ENCODE measurements around the gene MGAT4B. TPM values are rescaled to one million over a fixed set of nuclear protein-coding genes. Genes with fewer than 3 reads are reported as not detected.

Gene MGAT4B
- 119 TPM for total RNA-seq

DNA sequence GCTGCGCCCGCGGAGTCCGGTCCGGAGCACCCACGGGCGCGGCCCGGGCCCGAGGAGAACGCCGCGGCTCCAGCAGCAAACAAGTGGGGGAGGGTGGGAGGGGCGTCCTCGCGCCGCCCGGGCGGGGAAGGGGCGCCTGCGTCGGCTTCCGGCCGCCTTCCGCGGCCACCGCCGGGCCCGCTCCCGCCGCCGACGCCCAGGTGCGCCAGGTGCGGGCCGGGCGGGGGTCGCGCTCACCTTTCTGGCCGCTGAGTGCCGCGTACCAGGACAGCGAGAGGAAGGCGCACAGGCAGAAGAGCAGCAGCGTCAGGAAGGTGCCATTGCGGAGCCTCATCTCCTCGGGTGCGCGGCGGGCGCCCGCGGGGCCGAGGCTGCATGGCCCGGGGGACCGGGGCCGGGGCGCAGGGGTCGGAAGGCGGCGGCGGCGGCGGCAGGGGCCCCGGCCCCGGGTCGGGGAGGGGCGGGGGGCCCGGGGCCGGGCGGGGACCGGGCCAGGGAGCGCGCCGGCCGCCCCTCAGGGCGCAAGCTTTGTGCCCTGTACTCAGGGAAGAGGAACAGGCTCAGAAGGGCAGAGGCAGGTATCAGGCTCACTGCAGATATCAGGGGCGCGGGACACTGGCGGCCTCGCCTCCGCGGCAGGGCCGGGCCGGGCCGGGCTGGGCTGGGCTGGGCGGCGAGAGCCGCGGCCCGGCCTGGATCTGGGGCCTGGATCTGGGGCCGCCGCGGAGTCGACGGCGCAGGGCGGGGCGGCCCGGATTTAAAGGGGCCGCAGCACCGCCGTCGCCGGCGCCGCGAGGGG lies at the start of gene MGAT4B:
MGAT4B (minus strand) TSS at position 617 of the 799 bp plus-strand sequence; CDS start at position 334, 283 bp downstream.

DNA sequence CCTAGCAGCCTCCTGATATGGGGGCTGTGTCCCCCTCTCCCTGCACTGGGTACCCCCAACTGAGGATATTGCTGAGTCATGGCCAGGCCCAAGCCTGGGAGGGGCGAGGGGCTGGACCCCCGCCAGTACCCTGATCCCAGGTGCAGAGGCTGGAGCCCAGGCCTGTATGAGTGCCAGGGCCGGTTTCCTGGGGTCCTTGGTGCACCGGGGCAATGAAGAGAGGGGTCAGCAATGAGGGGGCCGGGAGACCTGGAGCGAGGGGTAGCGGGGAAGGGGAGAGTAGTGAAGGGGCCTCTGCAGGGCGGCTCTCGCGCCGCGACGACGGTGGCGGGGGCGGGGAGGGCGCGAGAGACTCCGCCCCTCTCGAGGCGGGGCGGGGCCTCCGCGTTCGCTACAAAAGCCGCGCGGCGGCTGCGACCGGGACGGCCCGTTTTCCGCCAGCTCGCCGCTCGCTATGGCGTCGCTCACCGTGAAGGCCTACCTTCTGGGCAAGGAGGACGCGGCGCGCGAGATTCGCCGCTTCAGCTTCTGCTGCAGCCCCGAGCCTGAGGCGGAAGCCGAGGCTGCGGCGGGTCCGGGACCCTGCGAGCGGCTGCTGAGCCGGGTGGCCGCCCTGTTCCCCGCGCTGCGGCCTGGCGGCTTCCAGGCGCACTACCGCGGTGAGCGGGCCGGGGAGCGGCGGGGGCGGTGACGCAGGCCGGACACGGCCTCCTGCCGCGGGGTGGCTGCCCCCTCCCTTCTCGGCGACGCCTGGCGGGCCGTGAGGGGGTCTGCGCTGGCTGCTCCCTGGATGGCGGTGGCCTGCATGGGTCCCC lies 14.0 kb upstream of the MGAT4B start, which contains the start of gene SQSTM1:
SQSTM1 (plus strand) TSS at position 423 of the 815 bp plus-strand sequence; CDS start at position 455, 32 bp downstream.

DNA sequence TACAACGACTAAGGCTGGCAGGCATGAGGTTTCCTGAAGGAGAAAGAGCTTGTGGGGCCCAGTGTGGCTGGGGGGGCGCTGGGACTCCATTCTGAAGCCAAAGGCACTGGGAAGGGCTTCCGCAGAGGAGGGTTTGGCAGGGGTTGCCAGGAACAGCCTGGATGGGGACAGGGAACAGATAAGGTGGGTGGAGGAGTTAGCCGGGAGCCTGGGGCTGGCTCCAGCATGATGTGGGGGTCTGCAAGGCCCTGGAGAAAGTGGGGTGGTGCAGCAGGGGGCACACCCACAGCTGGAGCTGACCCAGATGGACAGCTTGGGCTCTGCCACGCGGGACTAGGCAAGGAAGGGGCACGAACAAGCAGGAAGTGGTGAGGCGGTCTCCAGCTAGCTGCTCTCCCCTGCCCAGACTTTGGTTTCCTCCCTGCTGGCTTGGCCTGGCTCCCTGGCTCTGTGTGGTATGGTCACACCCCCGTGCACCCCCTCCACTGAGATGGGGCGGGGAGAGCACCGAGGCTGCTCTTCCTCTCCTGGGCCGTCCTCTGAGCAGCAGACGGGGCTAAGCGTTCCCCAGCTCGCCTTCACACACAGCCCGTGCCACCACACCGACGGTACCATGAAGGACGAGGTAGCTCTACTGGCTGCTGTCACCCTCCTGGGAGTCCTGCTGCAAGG lies 13.1 kb downstream of the MGAT4B start, which contains the start of gene LTC4S:
LTC4S (plus strand) TSS at position 519 of the 672 bp plus-strand sequence; CDS start at position 614, 95 bp downstream.

Small RNA genes within 50 kb of the gene (small RNA-seq; reads per million reads assigned to genes)
- gene MIR1229 (ENCODE audit: low replicate concordance) (not detected), gene RF00019 (ENCODE audit: low replicate concordance) (not detected)

Other genes with a start within 250 kb of the MGAT4B start
- 1,422 TPM for gene HNRNPH1, start 183.2 kb downstream of the MGAT4B start, total RNA-seq
- gene CBY3, start 125.8 kb downstream of the MGAT4B start, total RNA-seq: 0.58 TPM
- gene CANX, start 107.9 kb downstream of the MGAT4B start, total RNA-seq: 650 TPM
- gene MAML1, start 74.0 kb downstream of the MGAT4B start, total RNA-seq: 30.2 TPM
- gene LTC4S, start 12.9 kb downstream of the MGAT4B start, total RNA-seq: 1.5 TPM
- gene SQSTM1, start 14.0 kb upstream of the MGAT4B start, total RNA-seq: 645 TPM
- gene MRNIP, start 52.0 kb upstream of the MGAT4B start, total RNA-seq: 35.3 TPM
- gene TBC1D9B, start 101.0 kb upstream of the MGAT4B start, total RNA-seq: 100 TPM